Lower lobe of right lung (tissue), 2 donors: ENCODE data around the gene UST. TPM values are rescaled to one million over a fixed set of nuclear protein-coding genes. Genes with fewer than 3 reads are reported as not detected.

ENCODE experiments used
- ATAC-seq, 2 donors: fragments of 200-7000 bp; cut with Tn5 transposase; one replicate each; pipeline ENCODE4 v1.9.1; 2020 to 2022; ENCODE audit warnings: mild to moderate bottlenecking in 2 of 2, moderate library complexity in 2 of 2
- DNase-seq: peaks from one replicate; pipeline ENCODE4 v3.0.0-alpha.2; 2020
- H3K27ac ChIP-seq: fragments of 200-600 bp; one replicate; pipeline ENCODE4 v1.8.0; 2022
- H3K27me3 ChIP-seq: fragments of 200-600 bp; one replicate; pipeline ENCODE4 v1.8.0; 2022; ENCODE audit warnings: low read depth
- H3K36me3 ChIP-seq: fragments of 200-600 bp; one replicate; pipeline ENCODE4 v1.8.0; 2022; ENCODE audit warnings: mild to moderate bottlenecking
- H3K4me1 ChIP-seq: fragments of 200-600 bp; one replicate; pipeline ENCODE4 v1.8.0; 2022
- H3K4me3 ChIP-seq: fragments of 200-600 bp; one replicate; pipeline ENCODE4 v1.8.0; 2022; ENCODE audit warnings: mild to moderate bottlenecking
- H3K9me3 ChIP-seq: fragments of 200-600 bp; one replicate; pipeline ENCODE4 v1.8.0; 2022
- intact Hi-C: fragments of 100-400 bp; cut with DNase I; formaldehyde crosslinking; loops from one replicate; pipeline ENCODE4 v1.11.0; 2022
- long read RNA-seq: library from polyadenylated mRNA; unstranded; transcript quantifications from one replicate; pipeline ENCODE4 v2.0.0, GENCODE V29; 2021
- total RNA-seq: library from RNA; stranded (reverse); fragmentation: NEBNext Ultra II Directional; extraction: Animal tissue kit (Norgen Biotek cat#: 25700); gene quantifications from one replicate; pipeline ENCODE4 v1.2.1, GENCODE V29; 2021
- TF ChIP-seq, protein P1 (sequence below): fragments of 200-600 bp; IDR thresholded peaks from one replicate; pipeline ENCODE4 v1.8.0; 2022; ENCODE audit warnings: antibody characterized with exemption, mild to moderate bottlenecking
- donor health status: DM: no; HTN: yes; CAD: no; lungs with severe emphysema.

UST gene, protein sequence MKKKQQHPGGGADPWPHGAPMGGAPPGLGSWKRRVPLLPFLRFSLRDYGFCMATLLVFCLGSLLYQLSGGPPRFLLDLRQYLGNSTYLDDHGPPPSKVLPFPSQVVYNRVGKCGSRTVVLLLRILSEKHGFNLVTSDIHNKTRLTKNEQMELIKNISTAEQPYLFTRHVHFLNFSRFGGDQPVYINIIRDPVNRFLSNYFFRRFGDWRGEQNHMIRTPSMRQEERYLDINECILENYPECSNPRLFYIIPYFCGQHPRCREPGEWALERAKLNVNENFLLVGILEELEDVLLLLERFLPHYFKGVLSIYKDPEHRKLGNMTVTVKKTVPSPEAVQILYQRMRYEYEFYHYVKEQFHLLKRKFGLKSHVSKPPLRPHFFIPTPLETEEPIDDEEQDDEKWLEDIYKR
- total RNA-seq = 11.8 TPM
- long read RNA-seq, full-length matches to known transcripts = 16 of 42 reads
- long read RNA-seq, partial matches to known transcripts = 1 of 42 reads
- long read RNA-seq, other reads (novel, unspliced or antisense) = 25 of 42 reads

DNA sequence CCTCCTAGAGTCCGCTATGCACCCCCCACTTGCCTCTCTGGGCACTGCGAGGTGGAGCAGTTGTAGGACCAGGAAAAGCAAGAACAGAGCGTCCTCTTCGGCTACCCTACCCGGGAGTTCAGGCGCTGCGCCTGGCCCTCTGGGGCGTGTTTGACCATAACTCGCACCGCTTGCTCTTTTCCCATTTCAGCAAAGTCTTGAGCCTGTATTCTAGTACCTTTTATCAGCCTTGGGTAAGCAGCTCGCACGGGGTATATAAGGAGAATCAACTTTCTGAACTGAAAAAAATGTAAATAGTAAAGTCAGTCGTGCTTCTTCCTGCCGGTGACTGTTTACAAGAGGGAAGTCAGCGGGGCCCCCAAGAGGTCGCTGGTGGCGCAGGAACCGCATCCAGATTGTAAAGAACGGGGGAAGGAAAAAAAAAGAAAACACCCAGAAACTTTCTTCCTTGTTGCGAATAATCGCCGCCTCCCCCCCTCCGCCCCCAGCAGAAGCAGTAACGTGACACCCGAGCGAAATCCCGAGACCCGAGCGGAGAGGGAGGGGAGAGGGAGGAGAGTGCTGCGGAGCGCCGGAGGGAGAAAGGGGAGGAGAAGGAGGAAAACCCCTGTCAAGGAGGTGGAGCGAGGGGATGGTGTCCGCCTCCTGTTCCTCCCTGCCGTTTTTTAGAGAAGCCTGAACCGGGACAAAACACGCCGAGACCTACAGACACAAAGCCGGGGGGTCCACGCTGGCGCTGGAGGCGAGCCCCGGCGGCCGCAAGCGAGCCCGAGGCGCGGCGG is at the start of gene UST:
TSS of gene UST (plus strand) at position 668 of the 782 bp plus-strand sequence. CDS start 401 bp downstream, outside the sequence.
- DNase-seq = peak; percentile 87
- H3K4me1 ChIP-seq = peaks cover 24% of the 10 kb centered on the region
- H3K9me3 ChIP-seq = no peaks in the 10 kb centered on the region
- peak within 1 kb of the TSS; percentile 81 for H3K4me3 ChIP-seq
- intact Hi-C loops = loop anchor here (10.0 kb wide), 1 partner anchor 208 kb away; no protein-coding TSS in a partner anchor
- H3K27ac ChIP-seq = peak within 1 kb of the TSS; percentile 75
- peak; percentile 86 to 88 for ATAC-seq
- TF ChIP-seq, protein P1, sequence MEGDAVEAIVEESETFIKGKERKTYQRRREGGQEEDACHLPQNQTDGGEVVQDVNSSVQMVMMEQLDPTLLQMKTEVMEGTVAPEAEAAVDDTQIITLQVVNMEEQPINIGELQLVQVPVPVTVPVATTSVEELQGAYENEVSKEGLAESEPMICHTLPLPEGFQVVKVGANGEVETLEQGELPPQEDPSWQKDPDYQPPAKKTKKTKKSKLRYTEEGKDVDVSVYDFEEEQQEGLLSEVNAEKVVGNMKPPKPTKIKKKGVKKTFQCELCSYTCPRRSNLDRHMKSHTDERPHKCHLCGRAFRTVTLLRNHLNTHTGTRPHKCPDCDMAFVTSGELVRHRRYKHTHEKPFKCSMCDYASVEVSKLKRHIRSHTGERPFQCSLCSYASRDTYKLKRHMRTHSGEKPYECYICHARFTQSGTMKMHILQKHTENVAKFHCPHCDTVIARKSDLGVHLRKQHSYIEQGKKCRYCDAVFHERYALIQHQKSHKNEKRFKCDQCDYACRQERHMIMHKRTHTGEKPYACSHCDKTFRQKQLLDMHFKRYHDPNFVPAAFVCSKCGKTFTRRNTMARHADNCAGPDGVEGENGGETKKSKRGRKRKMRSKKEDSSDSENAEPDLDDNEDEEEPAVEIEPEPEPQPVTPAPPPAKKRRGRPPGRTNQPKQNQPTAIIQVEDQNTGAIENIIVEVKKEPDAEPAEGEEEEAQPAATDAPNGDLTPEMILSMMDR = peak; percentile 41
- H3K27me3 ChIP-seq = peaks cover 17% of the 10 kb centered on the region
- H3K36me3 ChIP-seq = no peaks in the 10 kb centered on the region

DNA sequence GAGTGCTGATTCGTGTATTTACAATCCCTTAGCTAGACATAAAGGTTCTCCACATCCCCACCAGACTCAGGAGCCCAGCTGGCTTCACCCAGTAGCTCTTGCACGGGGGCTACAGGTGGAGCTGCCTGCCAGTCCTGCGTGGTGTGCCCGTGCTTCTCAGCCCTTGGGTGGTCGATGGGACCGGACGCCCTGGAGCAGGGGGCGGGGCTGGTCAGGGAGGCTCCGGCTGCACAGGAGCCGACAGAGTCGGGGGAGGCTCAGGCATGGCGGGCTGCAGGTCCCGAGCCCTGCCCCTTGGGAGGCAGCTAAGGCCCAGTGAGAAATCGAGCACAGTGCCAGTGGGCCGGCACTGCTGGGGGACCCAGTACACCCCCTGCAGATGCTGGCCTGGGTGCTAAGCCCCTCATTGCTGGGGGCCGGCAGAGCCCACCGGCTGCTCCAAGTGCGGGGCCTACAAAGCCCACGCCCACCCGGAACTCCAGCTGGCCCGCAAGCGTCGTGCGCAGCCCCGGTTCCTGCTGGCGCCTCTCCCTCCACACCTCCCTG is 48.9 kb upstream of the UST start:
- intact Hi-C loops = no loop called here
- Histone ChIP-seq H3K4me1 (peaks cover 19% of the 10 kb centered on the region), H3K36me3 (no peaks in the 10 kb centered on the region), H3K9me3 (no peaks in the 10 kb centered on the region), H3K27me3 (no peaks in the 10 kb centered on the region), H3K4me3 (no peak overlapping the region), H3K27ac (no peak overlapping the region)
- no peak for ATAC-seq
- TF ChIP-seq, protein P1 = no peak
- no peak for DNase-seq

DNA sequence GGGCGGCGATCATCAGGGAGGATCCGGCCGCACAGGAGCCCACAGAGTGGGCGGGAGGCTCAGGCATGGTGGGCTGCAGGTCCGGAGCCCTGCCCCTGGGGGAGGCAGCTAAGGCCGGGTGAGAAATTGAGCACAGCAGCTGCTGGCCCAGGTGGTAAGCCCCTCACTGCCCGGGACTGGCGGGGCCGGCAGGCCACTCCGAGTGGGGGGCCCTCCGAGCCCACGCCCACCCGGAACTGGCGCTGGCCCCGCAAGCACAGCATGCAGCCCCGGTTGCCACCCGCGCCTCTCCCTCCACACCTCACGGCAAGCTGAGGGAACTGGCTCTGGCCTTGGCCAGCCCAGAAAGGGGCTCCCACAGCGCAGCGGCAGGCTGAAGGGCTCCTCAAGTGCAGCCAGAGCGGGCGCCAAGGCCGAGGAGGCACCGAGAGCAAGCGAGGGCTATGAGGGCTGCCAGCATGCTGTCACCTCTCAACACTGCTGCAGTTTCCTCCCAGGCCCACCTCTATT is 48.1 kb upstream of the UST start:
- H3K4me1 ChIP-seq = peaks cover 19% of the 10 kb centered on the region
- DNase-seq (no peak), ATAC-seq (no peak)
- TF ChIP-seq, protein P1 = no peak
- H3K36me3 ChIP-seq = no peaks in the 10 kb centered on the region
- no peaks in the 10 kb centered on the region for H3K9me3 ChIP-seq
- no peak overlapping the region for H3K27ac ChIP-seq
- H3K27me3 ChIP-seq = no peaks in the 10 kb centered on the region
- intact Hi-C loops = no loop called here
- no peak overlapping the region for H3K4me3 ChIP-seq

DNA sequence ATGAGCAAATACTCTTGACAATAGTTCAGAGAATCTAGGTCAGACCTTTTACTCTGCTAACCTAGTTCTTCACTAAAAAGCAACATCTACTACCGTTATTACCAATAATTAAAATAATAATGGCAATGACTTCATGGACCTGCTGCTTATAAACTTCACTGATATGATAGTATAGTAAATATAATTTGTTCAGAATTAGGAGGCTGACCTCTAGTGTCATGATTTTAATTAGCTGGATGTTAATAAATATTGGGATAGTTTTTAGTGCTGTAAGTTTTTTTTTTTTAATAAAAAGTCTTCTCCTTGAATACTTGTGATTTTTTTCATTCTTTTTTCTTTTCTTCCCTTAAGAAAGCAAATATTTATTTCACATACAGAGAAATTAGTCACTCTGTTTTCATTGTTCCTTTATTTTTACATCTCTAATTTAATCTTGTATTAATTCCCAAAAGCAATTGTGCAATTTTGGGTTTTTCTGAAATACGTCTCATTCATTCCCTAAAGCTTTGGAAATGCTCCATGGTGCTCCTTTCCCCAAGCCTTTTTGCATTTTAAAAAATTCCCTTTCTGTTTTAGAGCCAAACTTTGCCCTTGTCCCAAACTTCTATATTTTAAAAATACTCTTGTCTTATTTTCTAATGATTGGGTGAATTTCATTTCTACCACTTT is 46.6 kb upstream of the UST start:
- H3K4me3 ChIP-seq = peak overlapping the region; percentile 51
- intact Hi-C loops = no loop called here
- peak in 1 of 2 donors; percentile 59 for ATAC-seq
- DNase-seq = no peak
- no peaks in the 10 kb centered on the region for H3K9me3 ChIP-seq
- no peaks in the 10 kb centered on the region for H3K36me3 ChIP-seq
- H3K27me3 ChIP-seq = no peaks in the 10 kb centered on the region
- peak overlapping the region; percentile 37 for H3K27ac ChIP-seq
- H3K4me1 ChIP-seq = peaks cover 19% of the 10 kb centered on the region
- TF ChIP-seq, protein P1 = no peak
